ENCODE measurements around the gene GANC.

GANC gene

DNA sequence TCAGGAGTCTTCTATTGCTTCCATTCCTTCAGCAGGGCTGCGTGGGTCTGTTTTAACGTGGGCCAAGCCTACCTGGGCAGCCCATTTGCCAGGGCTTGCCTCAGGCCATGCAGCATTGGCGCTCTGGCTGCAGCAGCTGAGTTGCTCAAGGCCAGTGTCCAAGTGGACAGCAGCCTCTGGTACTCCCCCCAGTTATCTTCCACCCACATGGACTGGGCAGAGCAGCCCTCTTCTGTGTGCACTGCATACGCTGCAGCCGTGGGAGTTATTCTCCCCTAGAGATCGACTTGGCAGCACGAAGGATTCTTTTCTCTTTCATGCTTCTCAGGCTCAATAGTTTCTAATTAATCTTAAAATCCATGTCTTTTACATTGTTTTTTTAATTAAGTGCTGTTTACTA, 79.4 kb downstream of the GANC start:
- no peak for DNase-seq

DNA sequence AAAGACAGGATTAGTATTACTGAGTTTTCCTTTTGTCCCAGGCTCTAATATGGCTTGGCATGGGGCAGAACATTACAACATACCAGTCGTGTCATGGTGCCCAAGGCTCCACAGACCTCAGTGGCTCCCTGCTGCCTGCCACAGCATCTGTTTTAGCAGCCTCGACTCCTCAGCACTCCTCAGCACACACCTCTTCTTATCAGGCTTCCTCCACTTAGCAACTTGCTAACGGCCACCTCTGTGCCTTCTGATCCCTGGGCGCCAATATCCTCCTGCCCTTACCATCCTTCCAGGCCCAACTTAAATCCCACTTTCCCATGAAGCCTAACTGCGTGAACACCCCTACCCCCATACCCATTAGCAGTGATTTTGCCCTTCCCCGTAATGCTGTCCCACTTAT, 80.1 kb downstream of the GANC start:
- no peak for DNase-seq

DNA sequence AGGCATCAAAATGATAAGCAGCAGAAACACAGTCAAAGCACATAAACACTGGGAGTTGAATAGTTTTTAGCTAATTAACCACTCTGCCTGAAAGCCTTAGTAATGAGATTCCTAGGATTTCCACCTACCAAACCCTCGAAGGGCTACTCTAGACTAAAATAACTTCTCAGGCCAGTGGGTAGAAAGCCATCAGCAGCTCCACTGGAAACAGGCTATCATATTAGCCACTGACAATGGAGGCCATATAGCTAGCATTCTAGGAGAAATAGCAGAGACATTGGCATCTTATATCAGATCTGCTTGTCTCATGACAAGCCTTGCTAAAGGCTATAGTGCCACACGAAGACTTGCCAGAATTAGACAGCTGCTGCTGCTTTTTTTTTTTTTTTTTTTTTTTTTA, 81.8 kb downstream of the GANC start:
- DNase-seq = no peak

DNA sequence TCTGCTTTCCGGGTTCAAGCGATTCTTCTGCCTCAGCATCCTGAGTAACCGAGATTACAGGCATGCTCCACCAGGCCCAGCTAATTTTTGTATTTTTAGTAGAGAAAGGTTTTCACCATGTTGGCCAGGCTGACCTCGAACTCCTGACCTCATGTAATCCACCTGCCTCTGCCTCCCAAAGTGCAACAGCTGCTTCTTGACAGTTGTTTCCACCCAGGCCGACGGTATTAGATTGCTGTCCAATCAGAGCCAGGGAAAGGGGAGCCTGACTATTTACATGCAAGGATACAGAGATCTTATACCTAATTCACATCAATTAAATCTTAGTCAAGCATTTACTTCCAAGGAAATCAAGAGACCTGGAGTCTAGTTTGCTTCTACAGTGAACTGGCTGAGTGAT, 82.3 kb downstream of the GANC start:
- no peak for DNase-seq

DNA sequence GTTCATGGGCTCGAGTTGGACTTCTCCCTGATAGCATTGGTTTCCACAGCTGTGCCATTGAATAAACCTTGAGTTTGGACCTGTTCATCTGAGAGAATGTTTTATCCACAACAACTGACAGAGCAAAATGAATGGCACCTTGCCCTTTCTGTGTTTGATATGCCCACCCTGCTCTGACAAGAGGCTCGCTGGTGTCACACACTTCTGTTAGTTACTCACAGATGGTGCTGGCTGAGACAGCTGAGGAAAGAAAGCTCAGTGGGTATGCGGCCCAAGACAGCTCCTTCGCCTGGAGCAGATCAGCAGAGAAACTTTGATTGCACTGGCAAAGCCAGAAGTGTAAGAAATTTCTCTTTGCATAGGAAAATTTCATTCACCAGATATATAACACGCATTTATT, 83.8 kb downstream of the GANC start:
- no peak for DNase-seq

DNA sequence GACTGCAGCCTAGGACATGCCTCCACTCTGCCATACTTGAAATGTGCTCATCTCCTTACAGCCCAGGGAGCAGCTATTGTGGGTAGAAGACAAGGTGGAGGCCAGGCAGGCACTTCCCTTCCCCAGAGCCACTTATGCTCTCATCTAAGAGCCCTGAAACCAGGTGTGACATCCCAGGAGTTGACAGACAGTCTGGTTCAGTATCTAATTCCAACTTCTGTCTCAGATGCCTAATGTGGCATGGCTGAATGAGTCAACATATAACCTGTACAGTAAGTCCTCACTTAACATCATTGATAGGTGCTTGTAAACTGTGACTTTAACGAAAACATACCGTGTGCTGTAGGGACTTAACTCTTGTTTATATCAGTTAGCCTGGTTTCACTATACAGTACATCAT, 85.1 kb downstream of the GANC start:
- DNase-seq = no peak

DNA sequence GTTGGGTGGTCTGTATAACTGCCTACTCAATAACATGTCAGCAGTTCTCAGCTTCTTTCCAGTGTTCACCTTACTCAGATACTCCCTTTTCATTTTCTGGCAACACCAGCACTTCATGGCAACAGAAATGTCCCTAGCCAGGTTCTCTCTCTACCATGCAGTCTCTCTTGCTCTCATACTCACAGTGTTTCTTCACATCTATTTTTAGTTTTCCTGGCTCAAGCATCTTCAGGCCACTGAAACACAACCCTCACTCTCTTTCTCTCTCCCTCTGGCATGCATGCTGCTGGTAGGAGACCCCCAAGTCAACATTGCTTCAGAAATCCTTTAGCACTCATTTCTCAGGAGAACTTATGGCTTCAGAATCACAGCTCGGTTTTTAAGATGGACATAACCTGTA, 86.2 kb downstream of the GANC start, which contains the start of gene CAPN3:
TSS of gene CAPN3 (plus strand) at position 253 of the 400 bp plus-strand sequence. CDS start 305 bp downstream, outside the sequence.
- DNase-seq = no peak

DNA sequence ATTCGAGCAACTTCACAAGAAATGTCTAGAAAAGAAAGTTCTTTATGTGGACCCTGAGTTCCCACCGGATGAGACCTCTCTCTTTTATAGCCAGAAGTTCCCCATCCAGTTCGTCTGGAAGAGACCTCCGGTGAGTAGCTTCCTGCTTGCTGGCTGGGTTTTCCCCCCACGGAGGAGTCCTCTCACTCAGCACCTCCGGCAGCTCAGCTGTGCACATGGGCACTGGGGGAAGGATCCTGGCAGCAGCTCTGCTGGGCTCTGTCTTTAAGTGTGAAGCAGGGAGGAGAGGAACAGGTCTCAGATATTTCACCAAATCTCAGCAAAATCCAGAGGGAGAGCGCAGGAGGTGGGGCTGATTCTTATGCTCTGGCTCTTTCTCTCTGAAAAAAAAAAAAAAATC, 87.0 kb downstream of the GANC start:
- DNase-seq = no peak

DNA sequence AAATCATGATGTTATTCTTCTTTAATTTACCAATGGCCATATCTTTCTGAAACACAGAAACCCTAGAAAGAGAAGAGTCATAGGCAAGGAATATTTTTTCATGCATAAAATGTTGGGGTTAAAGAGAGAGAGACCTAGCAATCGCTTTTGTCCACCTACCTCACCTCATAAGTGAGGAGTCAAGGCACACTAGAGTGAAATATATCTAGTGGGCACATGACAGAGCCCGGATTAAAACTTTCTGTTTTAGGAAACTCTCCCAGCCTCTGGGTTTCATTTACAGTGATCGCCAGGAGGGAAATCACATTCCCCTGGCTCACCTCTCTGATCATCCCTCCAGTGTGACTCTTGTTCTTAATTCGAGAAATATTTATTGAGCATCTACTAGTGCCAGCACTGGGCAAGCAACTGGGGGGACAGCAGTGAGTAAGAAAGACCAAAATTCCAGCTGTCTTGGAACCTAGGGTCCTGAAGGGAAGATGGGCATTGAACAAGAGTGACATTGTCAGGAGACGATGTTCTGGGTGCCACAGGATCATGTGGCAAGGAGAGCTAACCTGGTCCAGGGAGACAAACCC, 87.6 kb downstream of the GANC start:
- DNase-seq = no peak

DNA sequence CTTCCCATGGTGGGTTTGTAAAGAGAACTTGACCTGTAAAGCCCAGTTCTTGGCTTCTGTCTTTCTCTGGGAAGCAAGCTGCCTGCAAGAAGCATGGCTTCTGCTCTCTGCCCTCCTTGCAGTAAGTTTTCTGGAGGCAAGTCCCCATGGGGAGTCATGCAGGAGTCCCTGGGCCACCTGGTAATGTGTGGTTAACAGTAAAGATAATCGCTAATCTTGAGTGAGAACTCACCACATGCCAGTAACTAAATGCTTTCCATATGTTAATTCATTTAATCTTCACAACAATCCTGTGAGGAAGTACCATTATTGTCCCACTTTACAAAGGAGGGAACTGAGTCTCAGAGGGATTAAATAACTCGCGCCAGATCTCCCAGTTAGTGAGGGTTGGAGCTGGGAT, 90.5 kb downstream of the GANC start:
- no peak for DNase-seq

DNA sequence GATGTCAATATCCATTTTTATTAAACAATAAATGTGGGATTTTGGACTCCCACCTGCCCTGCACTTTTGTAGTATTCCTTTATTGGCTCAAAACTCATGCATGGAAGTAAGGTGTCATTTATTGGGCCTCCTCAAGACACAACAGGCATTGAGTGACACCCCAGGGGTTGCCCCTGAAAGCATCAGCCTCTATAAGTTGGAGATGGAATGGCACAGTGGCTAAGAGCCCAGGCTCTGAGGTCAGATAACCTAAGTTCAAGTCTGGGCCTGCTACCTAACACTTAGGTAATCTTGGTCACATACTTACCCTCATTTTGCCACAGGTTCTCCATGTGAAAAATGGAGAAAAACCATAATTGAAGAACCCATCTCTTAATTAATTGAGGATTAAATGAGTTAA, 90.9 kb downstream of the GANC start:
- DNase-seq = no peak

DNA sequence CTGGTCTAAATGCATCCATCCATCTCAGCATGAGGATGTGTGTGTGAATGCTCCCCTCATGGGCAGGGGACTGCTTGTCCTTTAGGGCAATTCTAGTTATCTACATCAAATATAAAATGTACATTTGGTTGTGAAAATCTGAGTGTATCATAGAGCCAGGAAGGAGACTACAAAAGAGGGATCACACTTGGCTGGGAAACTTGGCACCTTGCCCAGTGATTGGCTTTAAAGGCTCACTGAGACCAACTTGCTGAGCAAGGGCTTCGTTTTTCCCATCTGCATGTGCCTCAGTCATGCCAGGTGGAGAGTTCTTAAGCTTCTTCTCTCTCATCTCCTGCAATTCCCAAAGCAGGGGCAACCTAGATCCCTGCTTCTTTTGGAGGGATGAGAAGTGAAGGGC, 91.5 kb downstream of the GANC start:
- no peak for DNase-seq

DNA sequence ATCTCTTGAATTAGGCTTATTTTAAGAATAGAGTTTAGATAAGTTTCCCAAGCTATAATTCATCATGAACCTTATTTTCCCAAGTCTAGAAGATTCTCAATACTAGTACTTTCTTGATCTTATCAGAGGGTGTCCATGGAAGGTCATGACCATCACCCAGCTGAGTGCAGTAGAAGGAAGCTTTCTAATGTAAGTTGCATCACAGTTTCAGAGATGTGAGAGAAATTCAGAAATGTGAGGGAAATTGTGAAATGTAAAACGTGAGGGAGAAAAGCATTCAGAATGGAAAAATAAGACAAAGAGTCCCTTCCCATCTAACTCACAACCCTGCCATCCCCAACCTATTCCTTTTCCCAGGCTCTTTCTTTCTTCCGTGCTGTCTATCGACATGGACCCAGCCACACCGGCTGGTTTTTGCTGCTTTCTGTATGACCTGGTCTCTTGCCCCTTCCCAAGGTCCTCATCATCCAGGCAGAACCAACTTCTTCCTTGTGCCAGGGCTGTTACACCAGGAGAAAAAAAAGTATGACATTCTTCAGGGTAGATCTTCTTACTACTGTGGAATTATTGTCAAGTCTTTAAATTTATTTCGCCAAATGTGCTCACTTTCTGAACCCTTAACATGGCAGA, 93.0 kb downstream of the GANC start:
- no peak for DNase-seq

DNA sequence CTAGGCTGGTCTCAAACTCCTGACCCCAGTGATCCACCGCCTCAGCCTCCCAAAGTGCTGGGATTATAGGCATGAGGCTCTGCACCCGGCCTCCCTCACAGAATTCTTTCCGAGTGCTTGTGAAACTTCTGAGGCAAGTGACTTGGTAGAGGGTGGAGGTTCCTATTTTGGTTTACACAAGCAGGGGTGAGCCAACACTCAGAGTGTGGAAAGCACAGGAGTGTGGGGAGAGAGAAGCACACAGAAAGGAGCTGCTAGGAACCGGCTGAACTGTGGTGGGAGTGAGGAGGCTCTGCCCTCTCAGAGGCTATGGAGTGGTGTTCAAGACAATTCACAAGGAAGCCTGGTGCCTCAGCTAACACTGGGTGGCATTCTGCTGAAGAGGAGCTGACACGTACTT, 94.0 kb downstream of the GANC start:
- peak; percentile 2 for DNase-seq

DNA sequence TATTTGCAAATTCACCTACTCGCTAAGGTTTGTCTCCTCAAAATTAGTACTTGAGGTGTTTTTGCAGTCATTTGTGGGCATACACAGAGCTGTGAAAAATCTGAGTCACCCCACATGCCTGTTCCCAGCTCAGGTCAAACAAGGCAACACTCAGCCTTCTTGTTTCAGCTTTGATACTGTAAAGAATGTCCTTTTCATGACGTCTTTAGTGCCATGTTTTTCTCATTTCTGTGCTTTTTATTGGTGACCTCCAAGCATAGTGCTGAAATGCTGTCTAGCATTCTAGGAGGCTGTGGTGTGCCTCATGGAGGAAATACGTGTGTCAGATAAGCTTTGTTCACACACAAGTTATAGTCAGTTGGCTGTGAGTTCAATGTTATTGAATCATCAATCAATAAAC, 95.1 kb downstream of the GANC start:
- no peak for DNase-seq

DNA sequence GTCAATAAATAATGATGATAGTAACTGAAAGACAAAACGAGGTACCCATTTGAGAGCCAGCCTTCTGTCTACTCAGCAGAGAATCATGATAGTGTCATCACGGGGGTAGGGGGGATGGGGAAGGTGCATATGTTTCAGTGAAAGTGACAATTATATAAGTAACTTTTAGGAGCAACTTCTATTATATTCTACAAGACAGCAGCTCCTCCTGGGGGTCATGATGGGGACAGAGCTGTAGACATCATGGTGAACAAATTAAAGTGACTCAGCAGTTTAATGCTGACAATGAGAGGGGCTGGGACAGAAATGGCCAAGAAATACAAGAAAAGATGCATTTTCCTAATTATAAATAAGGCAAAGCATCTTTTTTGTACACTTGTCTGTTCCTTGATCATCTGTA, 98.1 kb downstream of the GANC start:
- no peak for DNase-seq

DNA sequence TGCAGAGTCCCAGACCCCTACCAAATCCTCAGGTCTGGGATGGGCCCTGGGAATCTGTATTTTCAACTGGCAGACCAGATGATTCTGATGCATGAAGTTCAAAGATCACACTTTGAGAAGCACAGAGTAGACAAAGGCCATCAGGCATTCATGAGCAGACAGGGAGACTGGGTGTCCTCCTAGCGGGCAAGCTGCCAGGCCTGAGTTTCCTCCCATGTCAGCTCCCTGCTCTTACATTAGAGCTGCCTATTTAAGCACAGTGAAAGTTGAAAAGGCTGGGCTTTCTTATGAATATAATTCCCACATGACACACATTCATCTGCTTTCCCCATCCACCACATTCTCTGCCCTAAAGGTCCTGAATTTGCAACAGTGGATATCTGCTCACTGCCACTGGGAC, 100.3 kb downstream of the GANC start:
- no peak for DNase-seq

DNA sequence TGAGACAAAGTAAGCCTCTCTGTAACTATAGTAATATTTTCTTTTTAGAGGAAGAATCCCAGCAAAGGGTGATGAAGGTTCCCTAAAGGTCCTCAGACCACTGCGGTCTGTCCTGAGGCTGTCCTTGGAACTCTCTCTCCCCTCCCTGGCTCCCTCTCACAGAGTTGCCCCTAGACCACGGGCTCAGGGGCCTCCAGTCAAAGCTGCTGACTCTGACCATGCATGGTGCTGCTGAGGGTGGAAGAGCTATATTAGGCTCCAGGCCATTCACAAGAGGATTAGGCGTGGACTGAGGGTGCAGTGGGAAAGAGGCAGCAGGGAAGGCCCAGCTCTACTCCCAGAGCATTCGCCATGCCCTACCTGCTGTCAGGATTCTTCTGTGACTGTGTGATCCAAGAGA, 100.9 kb downstream of the GANC start:
- DNase-seq = no peak

DNA sequence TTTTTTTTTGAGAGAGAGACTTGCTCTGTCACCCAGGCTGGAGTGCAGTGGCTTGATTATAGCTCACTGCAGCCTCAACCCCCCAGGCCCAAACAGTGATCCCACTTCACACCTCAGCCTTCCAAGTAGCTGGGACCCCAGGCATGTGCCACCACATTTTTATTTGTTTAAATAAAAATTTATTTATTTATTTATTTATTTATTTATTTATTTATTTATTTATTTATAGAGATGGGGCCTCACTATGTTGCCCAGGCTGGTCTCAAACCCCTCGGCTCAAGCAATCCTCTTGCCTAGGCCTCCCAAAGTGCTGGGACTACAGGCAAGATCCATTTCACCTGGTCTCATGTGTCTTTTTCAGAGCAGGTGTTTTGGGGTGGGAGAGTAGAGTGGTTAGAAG, 101.8 kb downstream of the GANC start:
- no peak for DNase-seq

DNA sequence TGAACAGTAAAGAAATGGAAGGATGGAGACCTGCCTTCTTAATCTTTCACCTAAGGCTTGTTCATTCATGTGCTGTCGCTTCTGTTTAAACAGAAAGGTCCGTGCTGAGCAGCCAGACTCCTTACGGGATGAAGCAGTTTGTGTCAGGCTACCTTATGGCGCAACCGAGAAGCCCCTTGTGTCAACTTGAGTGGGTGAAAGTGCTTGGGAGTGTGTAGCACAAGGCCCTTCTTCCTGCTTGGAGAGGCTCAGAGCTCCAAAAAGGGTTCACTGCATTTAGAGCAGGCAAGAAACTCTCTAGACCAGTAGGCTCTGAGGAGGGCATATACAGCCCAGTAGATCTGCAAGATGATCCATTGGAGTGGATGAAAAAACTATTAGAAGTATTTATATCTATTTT, 102.3 kb downstream of the GANC start:
- no peak for DNase-seq

DNA sequence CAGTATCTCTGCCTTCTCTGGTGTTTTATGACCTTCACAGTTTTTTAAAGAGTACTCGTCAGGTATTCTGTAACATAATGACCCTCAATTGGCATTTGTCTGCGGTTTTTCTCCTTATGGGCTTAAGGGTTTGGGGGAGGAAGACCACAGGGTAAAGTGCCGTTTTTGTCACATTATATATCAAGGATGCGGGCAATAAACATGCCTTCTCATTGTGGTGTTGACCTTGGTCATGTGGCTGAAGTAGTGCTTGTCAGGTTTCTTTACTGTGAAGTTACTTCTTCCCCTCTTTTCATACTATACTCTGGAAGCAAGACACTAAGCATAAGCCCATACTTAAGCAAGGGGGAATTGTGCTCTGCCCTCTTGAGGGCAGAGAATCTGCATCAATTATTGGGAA, 102.9 kb downstream of the GANC start:
- no peak for DNase-seq

DNA sequence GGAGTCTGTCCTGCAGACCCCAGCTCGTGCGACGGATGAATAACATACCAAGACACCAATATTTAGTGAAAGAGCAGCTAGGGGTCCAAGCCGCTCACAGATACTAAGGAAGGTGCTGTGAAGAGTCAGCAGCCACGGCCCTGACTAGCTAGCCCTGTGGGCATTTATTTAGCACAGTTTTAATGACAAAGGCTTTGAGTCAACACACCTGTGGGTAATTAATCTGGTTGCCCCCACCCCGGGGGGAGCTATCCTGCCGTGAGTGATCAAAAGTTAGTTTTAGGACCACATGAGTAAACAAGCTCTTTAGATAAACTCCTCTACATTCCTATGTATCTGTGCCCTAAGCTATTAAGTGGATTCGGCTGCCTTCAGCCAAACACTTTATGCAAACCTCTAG, 105.0 kb downstream of the GANC start:
- no peak for DNase-seq

DNA sequence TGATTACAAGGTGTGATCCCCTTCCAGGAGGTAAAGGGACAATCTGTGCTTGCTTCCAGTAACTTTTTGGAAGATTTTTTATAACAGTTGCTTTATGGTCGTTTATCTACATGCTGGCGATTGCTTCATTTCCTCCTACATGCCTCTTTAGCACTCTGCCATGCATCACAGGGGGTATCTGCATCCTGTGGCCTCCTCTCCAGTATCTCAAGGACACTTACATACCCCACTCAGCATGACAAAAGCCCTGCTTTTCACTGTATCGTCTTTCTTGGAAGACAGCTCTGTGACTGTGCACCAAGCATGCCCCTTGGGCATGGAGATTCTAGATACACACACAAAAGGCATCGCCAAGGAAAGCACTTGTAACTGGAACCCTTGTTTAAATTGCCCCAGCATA, 111.6 kb downstream of the GANC start:
- no peak for DNase-seq

DNA sequence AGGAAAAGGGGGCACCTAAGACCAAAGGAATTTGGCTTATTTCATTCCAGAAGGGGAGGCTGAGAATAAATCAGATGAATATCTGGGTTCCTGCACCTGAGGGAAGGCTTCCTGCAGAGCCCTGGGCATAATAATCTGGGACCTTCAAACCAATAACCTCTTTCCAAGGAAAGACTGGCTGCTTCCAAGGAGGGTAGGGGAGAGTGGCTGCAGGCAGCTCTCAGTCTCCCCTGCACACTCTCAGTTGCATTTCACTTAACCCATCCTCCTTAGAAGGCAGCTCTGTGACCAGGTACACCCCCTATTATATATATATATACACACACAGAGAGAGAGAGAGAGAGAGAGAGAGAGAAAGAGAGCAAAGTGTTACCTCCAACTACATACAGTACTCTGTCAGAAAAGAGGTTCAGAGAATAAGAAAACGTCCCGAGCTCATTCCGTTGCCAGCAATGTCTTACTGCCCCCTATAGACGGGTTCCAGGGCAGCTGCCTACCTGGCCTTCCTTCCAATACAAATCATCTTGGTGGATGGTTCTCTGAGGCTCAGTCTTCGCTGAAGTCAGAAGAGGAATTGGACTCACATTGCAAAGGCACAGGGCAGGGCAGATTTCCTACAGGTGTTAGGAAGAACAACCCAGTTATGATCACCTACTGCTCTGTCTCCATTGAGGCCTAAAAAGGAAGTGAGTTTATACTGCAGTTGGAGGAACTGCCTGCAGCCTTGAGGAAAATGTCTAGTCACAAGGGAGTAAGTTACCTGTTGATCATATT, 112.4 kb downstream of the GANC start:
- DNase-seq = no peak
